Suprapubic skin (tissue), 4 donors: Measurements from ENCODE around the gene HDX. TPM values are rescaled to one million over a fixed set of nuclear protein-coding genes. Genes with fewer than 3 reads are reported as not detected.

ENCODE experiments used
- DNase-seq, 2 donors: peaks; one replicate each; pipeline ENCODE4 v3.0.0-alpha.2; 2019; ENCODE audit warnings: low spot score in 2 of 2
- H3K27ac ChIP-seq: fragments of 200-600 bp; sonication (generic); one replicate; pipeline ENCODE4 v1.5.1; 2019
- H3K27me3 ChIP-seq: fragments of 200-600 bp; sonication (generic); one replicate; pipeline ENCODE4 v1.5.1; 2019
- H3K36me3 ChIP-seq: fragments of 200-600 bp; sonication (generic); one replicate; pipeline ENCODE4 v1.5.1; 2019
- H3K4me1 ChIP-seq: fragments of 200-600 bp; sonication (generic); one replicate; pipeline ENCODE4 v1.5.1; 2019
- H3K4me3 ChIP-seq: fragments of 200-600 bp; sonication (generic); one replicate; pipeline ENCODE4 v1.5.1; 2019; ENCODE audit warnings: mild to moderate bottlenecking
- H3K9me3 ChIP-seq: fragments of 200-600 bp; sonication (generic); one replicate; pipeline ENCODE4 v1.5.1; 2019
- EP300 ChIP-seq: sonication (generic); formaldehyde crosslinking; IDR thresholded peaks from one replicate; pipeline ENCODE4 v1.6.1; 2017; ENCODE audit warnings: antibody characterized with exemption
- POLR2A ChIP-seq, 2 donors: fragments of 450-650 bp; IDR thresholded peaks; one replicate each; pipeline ENCODE4 v1.6.1; 2017; ENCODE audit warnings: antibody characterized with exemption in 2 of 2, mild to moderate bottlenecking in 2 of 2, moderate library complexity in 2 of 2
- POLR2AphosphoS5 ChIP-seq, 3 donors: sonication (generic); formaldehyde crosslinking; IDR thresholded peaks; one replicate each; pipeline ENCODE4 v1.6.1; 2017; ENCODE audit warnings: antibody characterized with exemption in 3 of 3
- WGBS: methylation state at CpG from one replicate; pipeline ENCODE4 v1.1.5; 2018; 5-methylcytosine and 5-hydroxymethylcytosine counted together
- total RNA-seq, 4 donors: library from RNA; depleted of rRNA; stranded (reverse); fragments of >200 nt; gene quantifications; one replicate each; pipeline ENCODE4 v1.1.0, GENCODE V29; 2016
- TF ChIP-seq, protein P1 (sequence below), 2 donors: fragments of 200-600 bp in 1 of 2; fragments of 450-650 bp in 1 of 2; sonication (generic) in 1 of 2; IDR thresholded peaks; one replicate each; pipeline ENCODE4 v1.5.1; 2016 to 2019; ENCODE audit warnings: antibody characterized with exemption in 2 of 2, mild to moderate bottlenecking in 1 of 2, moderate library complexity in 1 of 2

Gene HDX
- total RNA-seq, 4 donors from 2014 or later = 0.19 to 4.2 (median 1.2) TPM

DNA sequence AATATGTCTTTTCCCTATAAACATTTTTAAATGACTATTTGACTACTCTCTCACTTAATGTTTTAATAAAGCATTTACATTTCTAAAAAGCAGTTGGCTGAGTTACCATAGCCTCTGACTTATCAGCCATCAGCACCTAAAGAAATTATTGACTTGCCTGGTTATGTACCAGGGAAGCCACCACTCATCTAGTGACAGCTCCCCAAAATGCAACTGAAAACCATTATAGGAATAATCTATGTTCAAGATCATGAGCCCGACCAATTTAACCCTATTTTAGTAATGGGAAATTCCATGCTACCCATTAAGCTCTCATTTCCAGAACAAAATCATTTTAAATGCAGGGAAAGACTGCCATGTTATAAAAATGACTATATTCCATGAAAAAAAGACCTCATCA lies 34.4 kb downstream of the HDX start:
- no peak for DNase-seq
- H3K4me1 ChIP-seq = no peaks in the 10 kb centered on the region
- no peaks in the 10 kb centered on the region for H3K27me3 ChIP-seq
- H3K9me3 ChIP-seq = no peaks in the 10 kb centered on the region
- no peak overlapping the region for H3K27ac ChIP-seq
- TF ChIP-seq POLR2AphosphoS5 (IDR thresholded peaks at IDR 0.05) (no peak), EP300 (no peak), POLR2A (IDR thresholded peaks at IDR 0.05) (no peak)
- TF ChIP-seq, protein P1, sequence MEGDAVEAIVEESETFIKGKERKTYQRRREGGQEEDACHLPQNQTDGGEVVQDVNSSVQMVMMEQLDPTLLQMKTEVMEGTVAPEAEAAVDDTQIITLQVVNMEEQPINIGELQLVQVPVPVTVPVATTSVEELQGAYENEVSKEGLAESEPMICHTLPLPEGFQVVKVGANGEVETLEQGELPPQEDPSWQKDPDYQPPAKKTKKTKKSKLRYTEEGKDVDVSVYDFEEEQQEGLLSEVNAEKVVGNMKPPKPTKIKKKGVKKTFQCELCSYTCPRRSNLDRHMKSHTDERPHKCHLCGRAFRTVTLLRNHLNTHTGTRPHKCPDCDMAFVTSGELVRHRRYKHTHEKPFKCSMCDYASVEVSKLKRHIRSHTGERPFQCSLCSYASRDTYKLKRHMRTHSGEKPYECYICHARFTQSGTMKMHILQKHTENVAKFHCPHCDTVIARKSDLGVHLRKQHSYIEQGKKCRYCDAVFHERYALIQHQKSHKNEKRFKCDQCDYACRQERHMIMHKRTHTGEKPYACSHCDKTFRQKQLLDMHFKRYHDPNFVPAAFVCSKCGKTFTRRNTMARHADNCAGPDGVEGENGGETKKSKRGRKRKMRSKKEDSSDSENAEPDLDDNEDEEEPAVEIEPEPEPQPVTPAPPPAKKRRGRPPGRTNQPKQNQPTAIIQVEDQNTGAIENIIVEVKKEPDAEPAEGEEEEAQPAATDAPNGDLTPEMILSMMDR (IDR thresholded peaks at IDR 0.05) = no peak
- no peaks in the 10 kb centered on the region for H3K36me3 ChIP-seq
- no peak overlapping the region for H3K4me3 ChIP-seq
- WGBS = 67% methylated on average over 1 of the region's 1 CpG

DNA sequence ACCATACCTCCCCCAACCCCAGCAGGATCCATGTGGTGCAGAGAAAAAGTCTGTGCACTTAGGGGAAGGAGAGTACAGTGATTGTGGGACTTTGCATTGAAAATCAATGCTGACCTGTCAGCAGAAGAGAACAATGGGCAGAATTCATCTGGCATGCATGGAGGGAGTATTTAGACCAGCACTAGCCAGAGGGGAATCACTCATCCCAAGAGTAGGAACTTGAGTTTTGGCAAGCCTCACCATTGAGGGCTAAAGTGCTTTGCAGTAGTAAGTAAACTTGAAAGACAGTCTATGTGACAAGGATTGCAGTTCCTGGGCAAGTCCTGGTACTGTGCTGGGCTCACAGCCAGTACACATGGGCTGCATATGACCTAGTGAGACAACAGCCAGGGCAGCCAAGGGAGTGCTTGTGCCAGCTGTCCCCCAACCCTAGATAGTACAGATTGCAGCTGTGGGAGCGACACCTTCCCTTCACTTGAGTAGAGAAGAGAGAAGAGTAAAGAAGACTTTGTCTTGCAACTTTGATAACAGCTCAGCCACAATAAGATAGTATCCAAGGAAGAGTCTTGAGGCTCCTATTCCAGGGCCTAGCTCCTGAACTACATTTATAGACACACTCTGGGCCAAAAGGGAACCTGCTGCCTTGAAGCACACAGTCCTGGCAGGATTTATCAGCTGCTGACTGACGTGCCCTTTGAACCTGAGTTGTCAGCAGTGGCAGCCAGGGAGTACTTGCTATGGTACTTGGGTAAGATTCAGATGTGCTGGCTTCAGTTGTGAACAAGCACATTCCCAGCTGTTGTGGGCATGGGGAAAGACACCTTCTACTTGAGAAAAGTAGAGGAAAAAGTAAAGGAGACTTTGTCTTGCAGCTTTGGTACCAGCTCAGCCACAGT lies 48.7 kb downstream of the HDX start:
- Histone ChIP-seq H3K9me3 (no peaks in the 10 kb centered on the region), H3K36me3 (no peaks in the 10 kb centered on the region), H3K4me1 (no peaks in the 10 kb centered on the region), H3K4me3 (no peak overlapping the region), H3K27me3 (no peaks in the 10 kb centered on the region), H3K27ac (no peak overlapping the region)
- 62% methylated on average over 2 of the region's 2 CpGs for WGBS
- DNase-seq = no peak
- TF ChIP-seq, protein P1 (IDR thresholded peaks at IDR 0.05) = no peak
- TF ChIP-seq POLR2AphosphoS5 (IDR thresholded peaks at IDR 0.05) (no peak), EP300 (no peak), POLR2A (IDR thresholded peaks at IDR 0.05) (no peak)

DNA sequence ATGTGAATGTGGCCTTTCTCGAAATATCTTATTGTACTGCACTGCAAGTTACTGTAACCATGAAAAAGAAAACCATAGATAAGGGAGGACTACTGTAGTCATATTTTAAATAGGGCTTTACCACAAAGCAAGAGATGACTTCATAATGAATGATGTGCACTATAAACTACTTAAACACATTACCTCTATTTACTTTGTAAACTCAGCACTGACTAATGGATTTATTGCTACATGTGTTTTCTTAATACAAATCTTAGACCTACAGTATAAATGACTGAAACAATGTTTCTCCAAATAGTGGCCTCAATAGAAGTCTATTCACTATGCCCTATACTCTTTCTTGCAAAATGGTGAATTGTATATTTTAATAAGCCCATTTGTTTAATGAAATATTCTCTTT lies 61.1 kb downstream of the HDX start:
- Histone ChIP-seq H3K9me3 (no peaks in the 10 kb centered on the region), H3K27ac (no peak overlapping the region), H3K36me3 (no peaks in the 10 kb centered on the region), H3K4me1 (no peaks in the 10 kb centered on the region), H3K4me3 (no peak overlapping the region), H3K27me3 (no peaks in the 10 kb centered on the region)
- 91% methylated on average over 1 of the region's 1 CpG for WGBS
- TF ChIP-seq, protein P1 (IDR thresholded peaks at IDR 0.05) = no peak
- TF ChIP-seq POLR2A (IDR thresholded peaks at IDR 0.05) (no peak), POLR2AphosphoS5 (IDR thresholded peaks at IDR 0.05) (no peak), EP300 (no peak)
- no peak for DNase-seq

DNA sequence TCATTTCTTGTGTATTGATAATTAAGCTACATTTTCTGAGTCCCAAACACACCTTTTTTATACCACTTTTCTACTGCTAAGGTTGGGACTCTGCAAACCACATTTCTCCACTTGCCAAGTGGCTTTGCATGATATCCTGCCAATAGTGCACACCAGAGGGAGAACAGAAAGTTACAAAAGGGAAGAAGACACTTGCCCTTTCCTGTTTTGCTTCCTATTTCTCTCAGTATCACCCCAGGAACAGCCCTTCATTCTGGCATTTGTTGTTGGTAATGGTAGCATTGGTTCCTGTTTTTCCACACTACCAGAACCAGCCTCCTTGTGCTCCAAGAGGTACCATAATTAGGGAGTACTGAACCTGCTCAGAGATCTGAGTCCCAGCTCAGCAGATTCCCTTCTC lies 87.1 kb downstream of the HDX start:
- Histone ChIP-seq H3K27me3 (no peaks in the 10 kb centered on the region), H3K4me1 (no peaks in the 10 kb centered on the region), H3K36me3 (no peaks in the 10 kb centered on the region), H3K27ac (no peak overlapping the region), H3K4me3 (no peak overlapping the region), H3K9me3 (no peaks in the 10 kb centered on the region)
- TF ChIP-seq, protein P1 (IDR thresholded peaks at IDR 0.05) = no peak
- TF ChIP-seq POLR2A (IDR thresholded peaks at IDR 0.05) = no peak
- DNase-seq = no peak

DNA sequence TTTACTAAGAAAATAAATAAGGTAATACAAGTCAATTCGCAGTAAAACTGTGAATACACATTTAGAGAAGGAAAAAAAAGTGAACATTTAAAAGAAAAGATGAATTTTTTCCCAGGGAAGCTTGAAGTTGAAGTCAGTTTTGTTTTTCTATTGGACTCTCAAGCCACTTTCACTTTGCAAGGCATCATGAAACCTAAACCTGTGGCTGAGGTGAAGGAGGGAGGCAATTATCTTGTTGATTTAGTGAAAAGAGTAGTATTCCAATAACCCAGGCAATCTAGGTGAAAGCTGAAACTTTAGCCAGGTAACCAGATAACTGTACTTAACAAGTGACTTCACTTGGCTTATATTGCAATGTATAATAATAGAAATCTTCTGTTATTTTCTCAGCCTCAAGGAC lies 138.6 kb downstream of the HDX start:
- Histone ChIP-seq H3K4me3 (no peak overlapping the region), H3K4me1 (no peaks in the 10 kb centered on the region), H3K9me3 (no peaks in the 10 kb centered on the region), H3K27ac (no peak overlapping the region), H3K36me3 (no peaks in the 10 kb centered on the region), H3K27me3 (no peaks in the 10 kb centered on the region)
- DNase-seq = no peak
- TF ChIP-seq, protein P1 (IDR thresholded peaks at IDR 0.05) = no peak
- TF ChIP-seq POLR2A (IDR thresholded peaks at IDR 0.05) (no peak), EP300 (no peak), POLR2AphosphoS5 (IDR thresholded peaks at IDR 0.05) (no peak)
- 23% methylated on average over 1 of the region's 1 CpG for WGBS
